ENCODE measurements around the gene DNAH1.

DNAH1 gene

GRCh38 chr3:52311576-52312119, 4.5 kb upstream of the DNAH1 start:
- no peak for DNase-seq (ENCODE audit: low read depth)

GRCh38 chr3:52313188-52313773, 2.8 kb upstream of the DNAH1 start:
- DNase-seq (ENCODE audit: low read depth), result no peak

- no peak for DNase-seq (ENCODE audit: low read depth)
These were observed 2.3 kb upstream of the DNAH1 start for GRCh38 chr3:52313774-52314188.

GRCh38 chr3:52314489-52314888, 1.6 kb upstream of the DNAH1 start:
- DNase-seq (ENCODE audit: low read depth), result no peak

GRCh38 chr3:52315006-52315405, 1.1 kb upstream of the DNAH1 start:
- no peak for DNase-seq (ENCODE audit: low read depth)

GRCh38 chr3:52317208-52318000, 1.3 kb downstream of the DNAH1 start:
- no peak for DNase-seq (ENCODE audit: low read depth)

- no peak for DNase-seq (ENCODE audit: low read depth)
These were observed 2.2 kb downstream of the DNAH1 start for GRCh38 chr3:52318186-52318816.

- DNase-seq (ENCODE audit: low read depth), result no peak
These were observed 3.9 kb downstream of the DNAH1 start for GRCh38 chr3:52319921-52320595.

GRCh38 chr3:52321481-52321880, 5.4 kb downstream of the DNAH1 start:
- DNase-seq (ENCODE audit: low read depth), result no peak

- DNase-seq (ENCODE audit: low read depth), result no peak
These were observed 6.3 kb downstream of the DNAH1 start for GRCh38 chr3:52322466-52322865.

- no peak for DNase-seq (ENCODE audit: low read depth)
These were observed 7.6 kb downstream of the DNAH1 start for GRCh38 chr3:52323526-52324295.

- no peak for DNase-seq (ENCODE audit: low read depth)
These were observed 8.6 kb downstream of the DNAH1 start for GRCh38 chr3:52324676-52325075.

GRCh38 chr3:52325686-52326085, 9.6 kb downstream of the DNAH1 start:
- no peak for DNase-seq (ENCODE audit: low read depth)

GRCh38 chr3:52326976-52327375, 10.9 kb downstream of the DNAH1 start:
- no peak for DNase-seq (ENCODE audit: low read depth)

GRCh38 chr3:52327486-52328290, 11.6 kb downstream of the DNAH1 start:
- DNase-seq (ENCODE audit: low read depth), result no peak

GRCh38 chr3:52328536-52329080, 12.5 kb downstream of the DNAH1 start:
- no peak for DNase-seq (ENCODE audit: low read depth)

- no peak for DNase-seq (ENCODE audit: low read depth)
These were observed 14.2 kb downstream of the DNAH1 start for GRCh38 chr3:52330194-52330805.

- DNase-seq (ENCODE audit: low read depth), result no peak
These were observed 15.0 kb downstream of the DNAH1 start for GRCh38 chr3:52331091-52331490.

- DNase-seq (ENCODE audit: low read depth), result no peak
These were observed 15.8 kb downstream of the DNAH1 start for GRCh38 chr3:52331906-52332305.
